ENCODE results near the gene MAP3K21. TPM values are rescaled to one million over a fixed set of nuclear protein-coding genes. Genes with fewer than 3 reads are reported as not detected.

Gene MAP3K21
- total RNA-seq, 1 donor from 2014 or later = 4.7 TPM

DNA sequence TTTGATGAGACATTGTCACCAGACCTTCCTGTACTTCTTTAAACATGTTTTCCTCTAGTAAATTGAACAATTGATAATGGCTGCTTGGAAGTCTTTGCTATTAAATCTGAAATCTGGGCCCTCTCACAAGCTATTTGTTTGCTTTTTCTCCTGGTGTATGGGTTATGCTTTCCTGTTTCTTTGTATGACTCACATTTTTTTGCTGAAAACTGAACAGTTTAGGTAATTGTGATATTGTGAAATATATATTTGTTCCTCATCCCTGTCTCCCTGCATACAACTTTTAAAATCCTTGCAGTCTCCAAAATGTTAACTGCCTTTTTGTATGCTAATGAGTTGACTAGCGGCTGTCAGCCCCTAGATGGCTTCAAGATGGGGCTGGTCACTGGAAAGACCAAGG, 61.6 kb downstream of the MAP3K21 start:
- DNase-seq (ENCODE audit: low spot score) = no peak

DNA sequence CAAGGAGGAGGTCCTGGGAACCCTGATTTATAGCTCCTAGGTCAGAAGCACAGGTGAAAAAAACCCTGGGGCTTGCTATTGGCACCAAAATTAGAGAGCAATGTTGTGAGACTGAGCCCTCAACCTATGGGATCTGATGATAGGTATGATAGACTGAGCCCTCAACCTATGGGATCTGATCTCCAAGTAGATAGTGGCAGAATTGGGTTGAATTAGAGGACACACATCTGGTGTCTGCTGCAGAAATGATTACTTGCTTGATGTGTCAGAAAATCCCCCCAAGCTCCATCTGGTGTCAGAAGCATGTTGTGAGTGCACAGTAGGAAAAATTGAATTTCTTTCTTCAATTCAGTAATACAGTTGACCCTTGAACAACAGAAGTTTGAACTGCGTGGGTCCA, 62.4 kb downstream of the MAP3K21 start:
- DNase-seq (ENCODE audit: low spot score) = no peak

DNA sequence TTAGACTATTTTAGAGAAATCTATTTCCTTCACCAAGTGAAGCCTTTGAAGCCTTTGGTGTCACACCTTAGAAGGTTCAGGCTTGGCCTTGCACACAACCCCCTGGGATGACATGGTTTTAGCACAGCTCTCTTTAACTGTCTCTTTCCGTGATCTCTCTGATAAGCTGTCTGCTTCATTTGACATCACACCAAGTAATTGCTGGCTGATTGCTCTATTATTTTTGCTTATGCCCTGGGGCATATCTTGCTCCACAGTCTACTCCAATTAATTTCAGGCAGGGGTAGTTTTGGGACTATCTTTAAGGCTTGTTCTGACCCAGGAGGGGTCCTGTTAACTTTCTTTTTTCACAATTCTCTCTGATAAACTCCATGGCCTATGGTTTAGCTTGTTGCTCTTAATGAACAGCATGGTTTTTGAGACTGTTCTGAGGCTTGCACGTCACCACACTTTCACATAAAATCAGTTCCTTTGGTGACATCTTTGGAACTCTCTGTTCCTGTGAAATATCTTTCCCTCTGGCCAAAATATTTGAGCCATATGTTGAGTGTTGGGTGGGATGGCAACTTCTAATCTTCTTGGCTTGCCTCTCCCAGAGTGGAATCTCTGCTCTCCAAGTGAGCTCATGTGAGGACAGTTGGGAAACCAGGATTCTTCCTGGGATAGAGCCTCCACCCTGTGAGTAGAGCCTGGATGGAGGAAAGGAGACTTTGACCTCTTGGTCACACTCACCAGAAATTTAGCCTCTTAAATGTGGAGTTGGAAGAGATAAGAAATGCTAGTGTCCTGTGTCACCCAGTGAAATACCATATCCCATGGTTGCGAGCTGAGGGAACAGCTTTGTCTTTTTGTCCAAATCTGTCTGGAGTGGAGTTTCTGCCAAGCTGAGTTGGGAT, 63.6 kb downstream of the MAP3K21 start:
- no peak for DNase-seq (ENCODE audit: low spot score)

DNA sequence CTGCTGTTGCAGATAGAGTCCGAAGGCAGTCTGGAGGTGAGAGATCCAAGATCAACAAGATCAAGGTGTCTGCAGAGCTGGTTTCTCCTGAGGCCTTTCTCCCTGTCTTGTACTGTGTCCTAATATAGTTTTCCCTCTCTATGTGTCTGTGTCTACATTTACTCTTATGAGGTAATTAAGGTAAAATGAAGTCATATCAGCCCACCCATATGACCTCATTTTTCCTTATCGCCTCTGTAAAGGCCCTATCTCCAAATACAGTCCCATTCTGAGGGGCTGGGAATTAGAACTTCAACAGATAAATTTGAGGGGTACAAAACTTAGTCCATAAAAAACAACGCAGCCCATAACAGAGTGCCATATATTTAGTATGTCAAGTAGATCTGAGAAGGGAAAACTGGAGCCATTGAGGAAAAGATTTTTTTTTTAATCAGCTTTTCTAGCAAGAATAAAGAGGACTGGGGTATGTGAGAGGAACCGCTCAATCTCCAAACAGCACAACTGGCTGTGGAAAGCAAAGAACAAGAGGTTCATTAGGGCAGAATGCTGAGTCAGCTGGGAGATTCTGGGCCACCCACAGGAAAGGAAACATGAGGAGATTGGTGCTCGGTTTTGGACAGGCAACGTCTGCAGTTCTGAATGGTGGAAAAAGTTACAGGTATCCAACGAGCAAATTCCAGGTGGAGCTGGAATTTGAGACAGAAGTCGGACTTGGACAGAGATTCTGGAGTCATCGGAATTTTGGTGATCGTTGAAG, 65.7 kb downstream of the MAP3K21 start:
- no peak for DNase-seq (ENCODE audit: low spot score)

DNA sequence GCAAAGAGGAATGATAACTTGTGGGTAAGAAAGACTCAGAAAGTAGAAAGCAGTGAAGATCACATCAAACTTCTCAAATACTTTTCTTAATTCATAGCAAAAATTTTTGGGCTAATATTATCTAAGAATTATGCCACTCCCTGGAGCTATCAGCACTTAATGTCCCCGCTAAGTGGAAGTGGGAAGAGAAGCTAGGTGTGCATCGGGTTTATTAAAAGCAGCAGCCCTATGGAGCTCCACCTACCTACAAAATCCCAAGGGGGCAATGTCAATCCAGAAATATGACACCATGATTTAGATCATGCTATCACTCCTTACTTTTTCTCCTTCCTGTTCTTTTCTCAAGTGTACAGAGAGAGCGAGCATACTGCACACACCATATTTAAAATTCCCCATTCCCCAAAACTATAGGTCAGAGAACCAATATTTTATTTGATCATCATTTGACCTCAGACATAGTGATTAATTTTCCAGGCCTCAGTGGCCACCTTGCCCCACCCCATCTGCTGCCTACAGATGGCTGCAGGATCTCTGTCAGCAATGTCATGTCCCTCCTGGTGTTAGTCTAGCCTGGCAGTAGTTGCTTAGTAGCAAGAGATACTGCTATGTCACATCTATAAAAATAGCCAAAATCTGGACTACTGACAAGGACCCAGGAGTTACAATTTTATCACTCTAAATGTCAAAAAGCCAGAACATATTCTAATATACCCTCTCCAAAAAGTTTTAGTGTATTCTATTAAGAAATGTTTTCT, 66.6 kb downstream of the MAP3K21 start:
- DNase-seq (ENCODE audit: low spot score) = no peak

DNA sequence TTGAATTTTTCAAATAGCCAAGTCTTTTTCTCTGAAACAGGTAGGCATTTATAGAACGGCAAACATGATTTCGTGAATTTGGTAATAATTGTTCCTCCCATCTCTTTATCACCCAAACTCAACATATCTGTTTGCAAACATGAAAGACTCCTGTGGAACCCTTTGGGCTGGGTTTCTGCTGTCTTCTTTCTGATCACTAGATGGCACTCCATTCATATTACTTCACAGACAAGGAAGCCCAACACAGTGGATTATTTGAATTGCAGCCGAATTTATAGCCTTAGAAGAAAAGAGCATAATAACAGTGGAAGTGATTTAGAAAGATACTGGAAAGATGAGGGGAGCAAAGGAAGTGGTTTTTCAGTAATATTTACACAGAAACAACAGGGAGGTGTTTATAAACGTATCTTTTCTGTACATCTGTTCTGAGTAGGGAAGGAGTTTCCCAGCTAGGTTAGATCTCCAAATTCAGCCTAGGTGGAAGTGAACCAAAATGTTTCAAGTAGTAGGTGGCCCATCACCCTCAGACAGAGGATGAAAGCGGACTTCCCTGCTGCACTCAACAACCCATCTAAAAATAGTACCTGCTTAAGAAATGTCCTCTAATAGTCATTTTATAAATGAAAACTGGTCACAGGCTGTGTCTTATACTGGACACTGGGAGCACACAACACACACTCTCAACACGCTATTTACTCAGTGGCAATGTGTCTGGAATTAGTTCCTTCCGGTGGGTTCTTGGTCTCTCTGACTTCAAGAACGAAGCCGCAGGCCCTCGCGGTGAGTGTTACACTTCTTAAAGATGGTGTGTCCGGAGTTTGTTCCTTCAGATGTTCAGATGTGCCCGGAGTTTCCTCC, 67.6 kb downstream of the MAP3K21 start:
- no peak for DNase-seq (ENCODE audit: low spot score)

DNA sequence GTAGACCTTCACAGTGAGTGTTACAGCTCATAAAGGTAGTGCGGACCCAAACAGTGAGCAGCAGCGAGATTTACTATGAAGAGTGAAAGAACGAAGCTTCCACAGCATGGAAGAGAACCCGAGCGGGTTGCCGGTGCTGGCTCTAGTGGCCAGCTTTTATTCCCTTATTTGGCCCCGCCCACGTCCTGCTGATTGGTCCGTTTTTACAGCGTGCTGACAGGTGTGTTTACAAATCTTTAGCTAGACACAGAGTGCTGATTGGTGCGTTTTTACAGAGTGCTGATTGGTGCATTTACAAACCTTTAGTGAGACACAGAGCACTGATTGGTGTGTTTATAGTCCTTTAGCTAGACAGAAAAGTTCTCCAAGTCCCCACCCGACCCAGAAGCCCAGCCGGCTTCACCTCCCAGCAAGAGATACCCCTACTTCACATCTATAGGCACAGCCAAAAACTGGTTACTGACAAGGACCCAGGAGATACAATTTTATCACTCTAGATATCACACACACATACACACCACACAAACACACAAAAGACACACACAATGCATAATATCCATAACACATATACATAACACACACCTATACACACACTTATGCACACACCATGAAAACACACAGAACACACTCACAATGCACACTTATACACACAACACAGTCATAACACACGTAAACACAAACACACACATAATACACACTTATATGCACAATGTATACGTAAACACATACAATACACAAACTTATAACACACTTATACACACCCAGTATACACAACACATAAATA, 68.5 kb downstream of the MAP3K21 start:
- DNase-seq (ENCODE audit: low spot score) = no peak

DNA sequence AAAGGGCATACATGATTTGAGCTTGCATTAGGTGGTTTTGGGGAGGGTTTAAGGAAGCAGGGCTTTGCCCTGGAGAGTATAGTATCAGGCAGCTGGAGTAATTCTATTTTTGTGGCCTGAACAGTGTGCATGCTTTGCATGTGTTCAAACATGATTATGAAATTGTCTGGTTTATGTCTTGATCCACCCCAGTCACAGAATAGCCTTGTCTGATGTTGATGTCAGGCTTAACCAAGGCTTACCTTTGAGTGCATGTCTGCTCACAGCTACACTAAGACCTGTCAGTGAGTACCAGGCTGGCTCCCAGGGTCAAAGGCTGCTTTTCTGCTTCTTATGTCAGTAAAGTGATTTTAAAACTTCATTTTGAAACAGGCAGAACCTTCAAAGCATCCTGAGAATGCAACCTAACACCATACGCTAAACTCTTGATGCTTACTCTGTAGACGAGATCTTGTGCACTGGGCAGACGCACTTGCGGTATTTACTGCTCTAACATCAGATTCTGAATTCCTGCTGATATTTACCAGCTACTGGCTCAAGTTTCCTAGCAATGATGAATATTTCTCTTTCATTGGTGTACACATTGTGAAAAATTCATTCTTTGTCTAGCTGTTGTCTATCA, 78.9 kb downstream of the MAP3K21 start:
- no peak for DNase-seq (ENCODE audit: low spot score)

DNA sequence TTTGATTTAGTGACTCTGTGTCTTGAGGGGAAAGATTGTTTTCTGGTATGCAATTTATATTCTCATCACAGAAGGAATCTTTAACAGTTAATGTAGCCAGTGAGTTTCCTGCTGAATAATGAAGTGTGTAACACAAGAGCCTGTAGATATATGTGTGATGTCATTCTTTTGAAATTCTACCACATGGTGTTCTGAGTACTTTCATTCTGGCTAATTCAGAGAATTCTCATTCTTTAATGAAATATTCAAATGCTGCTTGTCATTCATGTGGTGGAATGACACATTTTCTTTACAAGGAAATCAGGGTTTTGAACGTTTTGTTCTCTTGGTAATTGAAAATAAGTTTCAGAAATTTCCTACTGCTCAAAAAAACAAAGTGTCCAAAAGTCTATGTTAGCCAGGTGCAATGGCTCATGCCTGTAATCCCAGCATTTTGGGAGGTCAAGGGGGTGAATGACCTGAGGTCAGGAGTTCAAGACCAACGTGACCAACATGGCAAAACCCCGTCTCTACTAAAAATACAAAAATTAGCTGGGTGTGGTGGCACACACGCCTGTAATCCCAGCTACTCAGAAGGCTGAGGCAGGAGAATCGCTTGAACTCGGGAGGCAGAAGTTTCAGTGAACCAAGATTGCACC, 79.6 kb downstream of the MAP3K21 start:
- no peak for DNase-seq (ENCODE audit: low spot score)

DNA sequence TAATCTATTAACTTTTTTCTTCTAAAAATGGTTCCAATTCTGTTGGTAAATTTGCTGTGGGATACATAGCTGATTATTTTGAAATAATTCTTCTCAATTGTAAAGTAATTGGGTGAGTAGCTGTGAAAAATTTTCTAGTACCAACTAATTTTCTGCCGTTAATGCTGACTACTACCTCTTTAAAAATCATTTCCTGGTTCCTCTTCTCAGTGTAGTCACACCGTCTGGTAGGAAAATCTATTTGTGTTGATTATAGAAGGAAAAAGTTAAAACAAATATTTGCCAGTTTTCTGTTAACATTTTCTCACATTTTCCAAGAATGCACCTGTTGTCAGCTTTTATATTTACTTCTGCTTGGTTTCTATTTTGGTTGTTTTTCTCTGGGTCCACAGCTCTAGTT, 82.0 kb downstream of the MAP3K21 start:
- DNase-seq (ENCODE audit: low spot score) = no peak

DNA sequence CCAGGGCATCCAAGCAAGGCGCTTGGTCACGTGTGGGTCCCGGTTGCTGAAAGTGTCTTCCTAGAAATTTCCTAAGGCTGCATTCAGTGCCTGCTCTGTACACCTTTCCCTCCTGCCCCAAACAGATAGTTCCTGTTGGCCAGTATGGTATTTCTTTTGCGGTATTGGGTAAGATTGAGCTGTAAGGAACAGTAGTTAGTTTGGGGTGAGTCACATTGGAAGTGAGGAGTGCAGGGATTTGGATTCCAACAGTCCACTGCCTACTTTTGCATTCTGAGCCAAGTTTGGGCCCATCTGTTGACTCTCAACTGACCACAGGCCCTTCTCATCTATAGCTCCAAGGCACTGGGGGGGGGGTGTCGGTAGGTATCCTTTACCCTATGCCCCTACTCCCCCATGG, 83.4 kb downstream of the MAP3K21 start:
- DNase-seq (ENCODE audit: low spot score) = no peak

DNA sequence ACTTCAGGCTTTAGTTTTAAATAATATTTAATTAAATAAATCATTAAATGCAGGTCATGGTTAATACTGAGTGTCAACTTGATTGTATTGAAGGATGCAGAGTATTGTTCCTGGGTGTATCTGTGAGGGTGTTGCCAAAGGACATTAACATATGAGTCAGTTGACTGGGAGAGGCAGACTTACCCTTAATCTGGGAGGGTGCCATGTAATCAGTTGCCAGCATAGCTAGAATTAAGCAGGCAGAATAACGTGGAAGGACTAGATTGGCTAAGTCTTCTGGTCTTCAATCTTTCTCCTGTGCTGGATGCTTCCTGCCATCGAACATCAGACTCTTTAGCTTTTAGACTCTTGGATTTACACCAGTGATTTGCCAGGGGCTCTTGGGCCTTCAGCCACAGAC, 85.3 kb downstream of the MAP3K21 start:
- DNase-seq (ENCODE audit: low spot score) = no peak

DNA sequence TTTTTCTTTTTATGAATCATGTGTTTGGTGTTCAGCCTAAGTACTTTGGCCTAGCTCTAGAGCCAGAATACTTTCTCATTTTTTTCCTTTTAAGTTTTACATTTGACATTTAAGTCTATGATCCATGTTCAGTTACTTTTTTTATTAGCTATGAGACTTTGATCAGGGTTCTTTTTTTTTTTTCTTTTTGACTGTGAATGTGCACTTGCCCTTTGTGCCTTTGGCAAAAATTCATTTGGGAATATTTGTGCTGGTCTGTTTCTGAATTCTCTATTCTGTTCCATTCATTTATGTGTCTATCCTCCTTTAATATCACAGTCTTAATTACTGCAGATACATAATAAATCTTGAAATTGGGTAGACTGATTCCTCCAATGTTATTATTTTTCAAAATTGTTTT, 93.8 kb downstream of the MAP3K21 start:
- no peak for DNase-seq (ENCODE audit: low spot score)

DNA sequence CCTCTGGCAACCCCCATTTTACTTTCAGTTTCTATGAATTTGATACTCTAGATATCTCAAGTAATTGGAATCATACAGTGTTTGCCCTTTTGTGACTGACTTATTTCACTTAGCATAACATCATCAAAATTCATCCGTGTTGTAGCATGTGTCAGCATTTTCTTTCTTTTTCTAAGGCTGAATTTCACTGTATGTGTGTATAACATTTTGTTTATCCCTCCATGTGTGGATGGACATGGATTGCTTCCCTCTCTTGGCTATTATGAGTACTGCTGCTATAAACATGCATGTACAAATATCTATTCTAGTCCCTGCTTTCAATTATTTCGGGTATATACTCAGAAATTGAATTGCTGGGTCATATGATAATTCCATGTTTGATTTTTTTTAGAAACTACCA, 97.3 kb downstream of the MAP3K21 start:
- no peak for DNase-seq (ENCODE audit: low spot score)

DNA sequence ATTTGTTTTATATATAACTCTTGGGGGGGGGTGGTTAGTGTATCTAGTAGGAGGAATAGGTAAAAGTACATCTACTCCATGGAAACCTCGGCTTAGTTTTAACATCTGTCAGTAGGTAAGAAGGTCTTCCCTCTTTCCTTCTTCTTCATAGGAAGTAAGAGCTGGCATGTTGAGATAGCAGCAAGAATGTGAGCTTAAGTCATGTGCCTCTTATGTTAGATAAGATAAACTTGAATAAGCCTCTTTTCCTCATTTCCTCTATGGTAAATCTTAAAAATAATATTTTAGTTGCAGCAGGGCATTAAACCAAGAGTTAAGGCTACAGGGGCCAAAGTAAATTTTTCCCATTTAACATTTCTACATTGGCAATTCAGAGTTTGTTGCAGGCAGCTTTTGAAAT, 100.4 kb downstream of the MAP3K21 start:
- DNase-seq (ENCODE audit: low spot score) = no peak

DNA sequence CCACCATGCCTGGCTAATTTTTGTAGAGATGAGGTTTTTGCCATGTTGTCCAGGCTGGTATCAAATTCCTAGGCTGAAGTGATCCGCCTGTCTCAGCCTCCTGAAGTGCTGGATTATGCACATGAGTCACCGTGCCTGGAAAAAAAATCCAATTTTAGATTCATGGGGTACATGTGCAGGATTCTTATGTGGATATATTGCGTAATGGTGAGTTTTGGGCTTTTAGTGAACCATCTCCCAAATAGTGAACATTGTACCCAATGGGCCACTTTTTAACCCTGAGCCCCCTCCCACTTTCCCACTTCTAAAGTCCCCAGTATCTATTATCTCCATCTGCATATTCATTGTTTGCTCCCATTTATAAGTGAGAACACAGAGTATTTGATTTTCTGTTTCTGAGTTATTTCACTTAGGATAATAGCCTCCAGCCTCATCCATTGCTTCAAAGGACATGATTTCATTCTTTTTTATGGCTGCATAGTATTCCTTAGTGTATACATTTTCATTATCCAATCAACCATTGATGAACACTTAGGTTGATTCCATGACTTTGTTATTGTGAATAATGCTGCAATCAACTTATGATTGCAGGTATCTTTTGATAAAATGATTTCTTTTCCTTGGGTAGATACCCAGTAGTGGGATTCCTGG, 104.4 kb downstream of the MAP3K21 start:
- DNase-seq (ENCODE audit: low spot score) = no peak

DNA sequence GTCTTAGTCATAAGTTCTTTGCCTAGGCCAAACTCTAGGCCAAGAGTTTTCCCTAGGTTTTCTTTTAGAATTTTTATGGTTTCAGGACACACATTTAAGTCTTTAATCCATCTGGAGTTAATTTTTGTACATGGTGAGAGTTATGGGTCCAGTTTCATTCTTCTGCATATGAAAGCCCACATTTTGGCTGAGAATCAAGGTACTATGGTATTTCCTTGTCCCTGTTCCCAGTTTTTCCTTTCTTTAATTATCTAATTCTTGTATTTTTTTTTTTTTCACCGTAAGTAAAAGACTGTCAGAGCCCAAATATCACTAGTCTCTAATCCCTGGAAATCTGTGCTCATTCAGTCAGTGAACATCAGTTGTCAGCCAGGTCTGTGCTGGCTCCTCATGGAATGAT, 105.4 kb downstream of the MAP3K21 start:
- no peak for DNase-seq (ENCODE audit: low spot score)

DNA sequence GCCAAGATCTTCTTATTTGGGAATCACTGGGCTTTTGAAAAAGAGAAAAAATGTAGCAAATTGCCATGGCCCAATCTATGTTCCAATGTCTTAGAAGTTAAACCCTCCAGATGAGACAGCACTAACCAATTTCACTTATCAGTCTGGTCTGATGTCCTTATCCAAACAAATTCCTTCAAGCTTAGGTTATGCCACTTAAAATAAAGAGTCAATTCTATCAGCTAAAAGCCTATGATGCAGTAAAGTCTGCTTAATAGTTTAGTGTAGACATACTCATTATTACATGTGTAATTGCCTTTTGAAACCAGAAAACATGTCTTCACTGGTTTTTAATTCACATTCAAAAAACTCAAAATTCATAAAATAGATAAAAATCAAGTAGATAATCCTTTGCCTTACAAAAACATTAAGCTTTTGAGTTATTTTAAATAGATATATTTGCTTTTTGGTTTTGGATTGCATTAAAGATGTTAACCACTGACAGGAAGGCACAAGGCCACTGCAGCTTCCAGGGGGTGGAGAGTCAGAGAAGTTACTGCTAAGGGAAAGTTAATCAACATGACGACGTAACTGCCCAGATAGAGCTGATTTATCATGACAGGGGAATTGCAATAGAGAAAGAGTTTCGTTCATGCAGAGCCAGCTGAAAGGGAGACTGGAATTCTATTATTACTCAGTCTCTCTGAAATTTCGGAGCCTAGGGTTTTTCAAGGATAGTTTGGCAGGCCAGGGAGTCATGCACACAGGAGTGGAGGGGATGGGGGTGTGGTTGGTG, 106.1 kb downstream of the MAP3K21 start:
- no peak for DNase-seq (ENCODE audit: low spot score)

Measured in ureter (tissue), 1 donor.